K562 (cell line): Measurements from ENCODE around the gene PPEF2. TPM values are rescaled to one million over a fixed set of nuclear protein-coding genes. Genes with fewer than 3 reads are reported as not detected.
"Not testable (repeated sequence)": the region's sequence is repeated elsewhere in the genome, so short reads cannot be mapped to it uniquely, and the experiment has no call there.

Experiments
- ATAC-seq: fragments of 200-7000 bp; cut with Tn5 transposase; 3 replicates; pipeline ENCODE4 v1.9.1; 2020; ENCODE audit warnings: moderate library complexity
- BruUV-seq: library from RNA; stranded (reverse); fragments of 400-500 nt; replicated peaks from 2 replicates; lab custom pipeline; 2021; lab: Mats Ljungman, UMichigan
- CTCF ChIA-PET: fragments of 300-600 bp; formaldehyde crosslinking; extraction: SDS; loops from one replicate; lab custom pipeline; 2021; ENCODE audit warnings: low intra/inter-chr PET ratio; lab: Yijun Ruan, JAX
- POLR2A ChIA-PET: fragments of 300-600, 350-650 bp; sonication (Branson Sonifier 250); formaldehyde crosslinking; extraction: SDS; loops from one replicate; lab custom pipeline; 2021; ENCODE audit warnings: antibody characterized with exemption, inconsistent platforms; lab: Yijun Ruan, JAX
- DNase-seq, 4 experiments: peaks; one replicate each; pipeline versions ENCODE4 v3.0.0 to v3.0.0-alpha.2; 2011 to 2018; ENCODE audit warnings: low spot score in 3 of 4, mixed read lengths in 3 of 4; ENCODE audit errors: extremely low read depth in 1 of 4
- FAIRE-seq: peaks from 2 replicates; lab custom pipeline; 2011; peaks lifted over from hg19 to GRCh38; lab: Jason Lieb, UNC
- H2AFZ ChIP-seq: 2 replicates; pipeline ENCODE4 v1.6.0; 2011; ENCODE audit warnings: low read depth, low read length, control low read depth, inconsistent platforms
- H3K27ac ChIP-seq: fragments of 200-600 bp; 3 replicates; pipeline ENCODE4 v1.8.0; 2011; ENCODE audit warnings: low read depth, mild to moderate bottlenecking, control low read depth, inconsistent platforms, low read length, moderate library complexity, mixed read lengths; ENCODE audit errors: extremely low read depth
- H3K27me3 ChIP-seq, 2 experiments: fragments of 300-600 bp in 1 of 2; 2 replicates in 1 of 2; 3 replicates in 1 of 2; pipeline versions ENCODE4 v1.6.0 to v1.8.0; 2011; ENCODE audit warnings: inconsistent platforms in 2 of 2, low read length in 2 of 2, mild to moderate bottlenecking in 1 of 2, mixed read lengths in 1 of 2, moderate library complexity in 1 of 2; ENCODE audit not compliant: control insufficient read depth in 2 of 2, insufficient read depth in 2 of 2
- H3K36me3 ChIP-seq: fragments of 300-600 bp; 3 replicates; pipeline ENCODE4 v1.8.0; 2011; ENCODE audit warnings: mild to moderate bottlenecking, low read length, inconsistent platforms; ENCODE audit not compliant: control insufficient read depth, insufficient read depth
- H3K4me1 ChIP-seq, 2 experiments: fragments of 200-600 bp in 1 of 2; replicated peaks in 1 of 2; 2 replicates in 1 of 2; 3 replicates in 1 of 2; pipeline versions ENCODE4 v1.5.1 to v1.8.0; 2011; ENCODE audit warnings: inconsistent platforms in 2 of 2, low read length in 2 of 2, mild to moderate bottlenecking in 1 of 2, mixed read lengths in 1 of 2, moderate library complexity in 1 of 2; ENCODE audit not compliant: control insufficient read depth in 2 of 2, insufficient read depth in 2 of 2
- H3K4me2 ChIP-seq: 2 replicates; pipeline ENCODE4 v1.6.1; 2011; ENCODE audit warnings: low read length, control low read depth, inconsistent platforms, mixed read lengths; ENCODE audit not compliant: insufficient read depth
- H3K4me3 ChIP-seq: fragments of 200-600 bp; sonication (generic), shearing (Covaris generic); 2 replicates; pipeline ENCODE4 v1.5.1; 2016; ENCODE audit warnings: control low read depth, inconsistent platforms
- H3K79me2 ChIP-seq: fragments of 200-600 bp; 3 replicates; pipeline ENCODE4 v1.8.0; 2011; ENCODE audit warnings: low read length, inconsistent platforms; ENCODE audit not compliant: control insufficient read depth, insufficient read depth
- H3K9ac ChIP-seq, 2 experiments: 2 replicates each; pipeline versions ENCODE4 v1.6.0 to v1.6.1; 2011; ENCODE audit warnings: low read depth in 2 of 2, low read length in 2 of 2, control low read depth in 1 of 2, inconsistent platforms in 1 of 2, mild to moderate bottlenecking in 1 of 2, mixed read lengths in 1 of 2; ENCODE audit not compliant: insufficient read depth in 1 of 2
- H3K9me1 ChIP-seq: one replicate; pipeline ENCODE4 v1.6.0; 2011; ENCODE audit warnings: inconsistent platforms, mild to moderate bottlenecking, low read length, moderate library complexity; ENCODE audit not compliant: control insufficient read depth, insufficient read depth
- H3K9me3 ChIP-seq: replicated peaks from 2 replicates; pipeline ENCODE4 v1.5.1; 2011; ENCODE audit warnings: low read depth, low read length, inconsistent platforms; ENCODE audit not compliant: control insufficient read depth, insufficient read depth
- H4K20me1 ChIP-seq: replicated peaks from 2 replicates; pipeline ENCODE4 v1.6.1; 2011; ENCODE audit warnings: low read length, inconsistent platforms, mixed read lengths; ENCODE audit not compliant: control insufficient read depth, insufficient read depth
- CEBPB ChIP-seq: fragments of 450-650 bp; IDR thresholded peaks from 2 replicates; pipeline ENCODE4 v1.6.1; 2016; ENCODE audit warnings: missing genetic modification characterization, missing compliant biosample characterization
- MAFF ChIP-seq: IDR thresholded peaks from 2 replicates; pipeline ENCODE4 v1.6.1; 2012; ENCODE audit warnings: low read length, improper control_type of control experiment
- RB1 ChIP-seq: fragments of 450-650 bp; IDR thresholded peaks from 2 replicates; pipeline ENCODE4 v1.6.1; 2017; ENCODE audit warnings: low read depth, mild to moderate bottlenecking
- RCOR1 ChIP-seq, 2 experiments: IDR thresholded peaks; 2 replicates each; pipeline ENCODE4 v1.6.1; 2012; ENCODE audit warnings: low read depth in 2 of 2, low read length in 2 of 2, borderline replicate concordance in 1 of 2, improper control_type of control experiment in 1 of 2
- SMC3 ChIP-seq: conservative IDR thresholded peaks from 2 replicates; pipeline ENCODE4 v1.6.1; 2011; ENCODE audit warnings: low read depth, low read length, improper control_type of control experiment; ENCODE audit not compliant: insufficient read depth
- WGBS: fragments of 100-300 bp; shearing (Covaris generic); methylation state at CpG from one replicate; pipeline ENCODE4 v1.1.6; 2016; ENCODE audit warnings: low coverage, mixed read lengths; ENCODE audit not compliant: insufficient coverage; ENCODE audit errors: missing lambda C conversion rate; 5-methylcytosine and 5-hydroxymethylcytosine counted together
- in situ Hi-C: fragments of 300-500 bp; cut with MboI; formaldehyde crosslinking; loops from 4 replicates; pipeline ENCODE4 v1.15.0; 2018; ENCODE audit warnings: inconsistent platforms, mixed read lengths
- intact Hi-C: fragments of 100-400 bp; cut with micrococcal nuclease; formaldehyde crosslinking; loops from 2 replicates; pipeline ENCODE4 v1.14.2; 2022
- polyA plus RNA-seq, 8 experiments: library from polyadenylated mRNA; depleted of rRNA in 4 of 8; stranded (reverse) in 5 of 8; unstranded in 3 of 8; fragments of >200 nt; fragmentation: Nextera tagmentation in 2 of 8; fragmentation: Illumina TruSeq in 1 of 8; extraction: Ambion mirVana in 2 of 8; extraction: Trizol in 1 of 8; gene quantifications; 2 replicates each; pipeline versions ENCODE4 v1.2.1 to v1.2.3, GENCODE V29; 2011 to 2014; ENCODE audit warnings: inconsistent platforms in 1 of 8, missing spikeins in 1 of 8
- total RNA-seq, 7 experiments: library from RNA; depleted of rRNA in 6 of 7; stranded (reverse); fragments of >200 nt in 6 of 7; fragmentation: Illumina TruSeq in 2 of 7; extraction: Trizol in 2 of 7; gene quantifications; 2 replicates each; pipeline versions ENCODE4 v1.2.1 to v1.2.3, GENCODE V29; 2011 to 2021; ENCODE audit warnings: low replicate concordance in 1 of 7
- TF ChIP-seq, protein P1 (sequence below): fragments of 450-650 bp; formaldehyde crosslinking; IDR thresholded peaks from 2 replicates; pipeline ENCODE4 v1.4.0; 2020; ENCODE audit warnings: mild to moderate bottlenecking, moderate library complexity
- TF ChIP-seq, protein P2 (sequence below), 3 experiments: IDR thresholded peaks in 2 of 3; conservative IDR thresholded peaks in 1 of 3; 2 replicates each; pipeline ENCODE4 v1.5.1; 2011 to 2012; ENCODE audit warnings: low read length in 3 of 3, mild to moderate bottlenecking in 3 of 3, control low read depth in 2 of 3, improper control_type of control experiment in 1 of 3, inconsistent platforms in 1 of 3, low read depth in 1 of 3, mixed read lengths in 1 of 3, moderate library complexity in 1 of 3; ENCODE audit not compliant: insufficient read depth in 2 of 3
- TF ChIP-seq, protein P3 (sequence below), 2 experiments: fragments of 450-650 bp; formaldehyde crosslinking in 1 of 2; IDR thresholded peaks; 2 replicates each; pipeline versions ENCODE4 v1.4.0 to v1.6.1; 2014 to 2020; ENCODE audit warnings: mild to moderate bottlenecking in 2 of 2, borderline replicate concordance in 1 of 2, low read depth in 1 of 2

Gene PPEF2
- total and polyA plus RNA-seq, 9 of the 15 experiments (the other 6 are each of a cell fraction or from before 2014, with no cell fraction given), result not detected

DNA sequence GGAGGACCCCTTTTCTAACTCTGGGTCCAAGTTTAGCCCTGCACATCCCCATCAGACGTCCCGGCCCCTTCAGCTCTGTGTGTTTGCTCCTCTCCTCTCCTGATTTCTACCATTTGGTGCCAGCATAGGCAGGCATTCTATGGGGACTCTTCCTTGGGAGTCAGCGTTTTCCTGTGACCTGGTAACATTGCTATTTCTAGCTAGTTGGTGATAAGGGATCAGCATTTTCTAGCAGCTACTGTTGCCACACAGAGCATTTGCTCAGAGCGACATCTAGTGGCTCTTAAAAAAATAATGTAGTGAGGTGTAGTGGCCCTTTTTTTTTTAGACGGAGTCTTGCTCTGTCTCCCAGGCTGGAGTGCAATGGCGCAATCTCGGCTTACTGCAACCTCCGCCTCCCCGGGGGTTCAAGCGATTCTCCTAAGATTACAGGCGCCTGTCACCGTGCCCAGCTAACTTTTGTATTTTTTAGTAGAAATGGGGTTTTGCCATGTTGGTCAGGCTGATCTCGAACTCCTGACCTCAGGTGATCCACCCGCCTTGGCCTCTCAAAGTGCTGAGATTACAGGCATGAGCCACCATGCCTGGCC is 54.0 kb downstream of the PPEF2 start:
- H3K4me1 ChIP-seq, H3K4me3 ChIP-seq, H3K27ac ChIP-seq, BruUV-seq, CTCF ChIA-PET, H3K36me3 ChIP-seq, H3K9ac ChIP-seq, H3K9me1 ChIP-seq, H4K20me1 ChIP-seq, H3K79me2 ChIP-seq, H3K9me3 ChIP-seq: not testable (repeated sequence)
- POLR2A ChIA-PET, result interaction anchor here (1.4 kb wide), 1 partner anchor 9 kb away, joined by 4 read pairs; no protein-coding TSS in a partner anchor
- in situ Hi-C loops (loop anchor here (5.0 kb wide), 1 partner anchor 271 kb away; no protein-coding TSS in a partner anchor), intact Hi-C loops (loop anchor here (1.0 to 5.0 kb wide), 2 partner anchors 126 to 194 kb away; partner anchors contain the start of gene USO1)
- Histone ChIP-seq H3K4me2 (peak overlapping the region; percentile 43; the same call in 1 of the 2 replicates), H3K27me3 (peaks cover 0 to 12% of the 10 kb centered on the region in 2 experiments; a peak in 4 of 5 replicates), H2AFZ (peak overlapping the region; percentile 87)
- 17% methylated on average over 14 of the region's 14 CpGs for WGBS
- peak; percentile 96 for ATAC-seq
- FAIRE-seq, result peak; percentile 95
- DNase-seq, result peak; percentile 50 to 89 (median 67)
- 0 out of 2 replicates have a peak, but pooled peaks have one; percentile 42 for TF ChIP-seq RB1
- TF ChIP-seq, protein P1, sequence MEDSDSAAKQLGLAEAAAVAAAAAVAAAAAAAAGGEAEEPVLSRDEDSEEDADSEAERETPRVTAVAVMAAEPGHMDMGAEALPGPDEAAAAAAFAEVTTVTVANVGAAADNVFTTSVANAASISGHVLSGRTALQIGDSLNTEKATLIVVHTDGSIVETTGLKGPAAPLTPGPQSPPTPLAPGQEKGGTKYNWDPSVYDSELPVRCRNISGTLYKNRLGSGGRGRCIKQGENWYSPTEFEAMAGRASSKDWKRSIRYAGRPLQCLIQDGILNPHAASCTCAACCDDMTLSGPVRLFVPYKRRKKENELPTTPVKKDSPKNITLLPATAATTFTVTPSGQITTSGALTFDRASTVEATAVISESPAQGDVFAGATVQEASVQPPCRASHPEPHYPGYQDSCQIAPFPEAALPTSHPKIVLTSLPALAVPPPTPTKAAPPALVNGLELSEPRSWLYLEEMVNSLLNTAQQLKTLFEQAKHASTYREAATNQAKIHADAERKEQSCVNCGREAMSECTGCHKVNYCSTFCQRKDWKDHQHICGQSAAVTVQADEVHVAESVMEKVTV (CRISPR knock-in tag), result peak; percentile 32; the same call in 1 of the 2 replicates
- TF ChIP-seq, protein P2, sequence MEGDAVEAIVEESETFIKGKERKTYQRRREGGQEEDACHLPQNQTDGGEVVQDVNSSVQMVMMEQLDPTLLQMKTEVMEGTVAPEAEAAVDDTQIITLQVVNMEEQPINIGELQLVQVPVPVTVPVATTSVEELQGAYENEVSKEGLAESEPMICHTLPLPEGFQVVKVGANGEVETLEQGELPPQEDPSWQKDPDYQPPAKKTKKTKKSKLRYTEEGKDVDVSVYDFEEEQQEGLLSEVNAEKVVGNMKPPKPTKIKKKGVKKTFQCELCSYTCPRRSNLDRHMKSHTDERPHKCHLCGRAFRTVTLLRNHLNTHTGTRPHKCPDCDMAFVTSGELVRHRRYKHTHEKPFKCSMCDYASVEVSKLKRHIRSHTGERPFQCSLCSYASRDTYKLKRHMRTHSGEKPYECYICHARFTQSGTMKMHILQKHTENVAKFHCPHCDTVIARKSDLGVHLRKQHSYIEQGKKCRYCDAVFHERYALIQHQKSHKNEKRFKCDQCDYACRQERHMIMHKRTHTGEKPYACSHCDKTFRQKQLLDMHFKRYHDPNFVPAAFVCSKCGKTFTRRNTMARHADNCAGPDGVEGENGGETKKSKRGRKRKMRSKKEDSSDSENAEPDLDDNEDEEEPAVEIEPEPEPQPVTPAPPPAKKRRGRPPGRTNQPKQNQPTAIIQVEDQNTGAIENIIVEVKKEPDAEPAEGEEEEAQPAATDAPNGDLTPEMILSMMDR (IDR thresholded peaks at IDR 0.05 in 2 of 3, conservative IDR thresholded peaks at IDR 0.05 in 1 of 3; ENCODE audit: insufficient read depth in 2 of 3, low read depth in 1 of 3, low read length in 3 of 3), result peak; percentile 66 to 84 (median 69)
- peak; percentile 93 for TF ChIP-seq CEBPB (tag)
- peak; percentile 66 for TF ChIP-seq SMC3
- TF ChIP-seq RCOR1 (IDR thresholded peaks at IDR 0.05; ENCODE audit: borderline replicate concordance in 1 of 2, low read depth in 2 of 2, low read length in 2 of 2), result peak in 1 of 2 experiments; percentile 48; a peak in 2 of 4 replicates
- peak; percentile 28; the same call in 1 of the 2 replicates for TF ChIP-seq MAFF
- TF ChIP-seq, protein P3, sequence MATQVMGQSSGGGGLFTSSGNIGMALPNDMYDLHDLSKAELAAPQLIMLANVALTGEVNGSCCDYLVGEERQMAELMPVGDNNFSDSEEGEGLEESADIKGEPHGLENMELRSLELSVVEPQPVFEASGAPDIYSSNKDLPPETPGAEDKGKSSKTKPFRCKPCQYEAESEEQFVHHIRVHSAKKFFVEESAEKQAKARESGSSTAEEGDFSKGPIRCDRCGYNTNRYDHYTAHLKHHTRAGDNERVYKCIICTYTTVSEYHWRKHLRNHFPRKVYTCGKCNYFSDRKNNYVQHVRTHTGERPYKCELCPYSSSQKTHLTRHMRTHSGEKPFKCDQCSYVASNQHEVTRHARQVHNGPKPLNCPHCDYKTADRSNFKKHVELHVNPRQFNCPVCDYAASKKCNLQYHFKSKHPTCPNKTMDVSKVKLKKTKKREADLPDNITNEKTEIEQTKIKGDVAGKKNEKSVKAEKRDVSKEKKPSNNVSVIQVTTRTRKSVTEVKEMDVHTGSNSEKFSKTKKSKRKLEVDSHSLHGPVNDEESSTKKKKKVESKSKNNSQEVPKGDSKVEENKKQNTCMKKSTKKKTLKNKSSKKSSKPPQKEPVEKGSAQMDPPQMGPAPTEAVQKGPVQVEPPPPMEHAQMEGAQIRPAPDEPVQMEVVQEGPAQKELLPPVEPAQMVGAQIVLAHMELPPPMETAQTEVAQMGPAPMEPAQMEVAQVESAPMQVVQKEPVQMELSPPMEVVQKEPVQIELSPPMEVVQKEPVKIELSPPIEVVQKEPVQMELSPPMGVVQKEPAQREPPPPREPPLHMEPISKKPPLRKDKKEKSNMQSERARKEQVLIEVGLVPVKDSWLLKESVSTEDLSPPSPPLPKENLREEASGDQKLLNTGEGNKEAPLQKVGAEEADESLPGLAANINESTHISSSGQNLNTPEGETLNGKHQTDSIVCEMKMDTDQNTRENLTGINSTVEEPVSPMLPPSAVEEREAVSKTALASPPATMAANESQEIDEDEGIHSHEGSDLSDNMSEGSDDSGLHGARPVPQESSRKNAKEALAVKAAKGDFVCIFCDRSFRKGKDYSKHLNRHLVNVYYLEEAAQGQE (IDR thresholded peaks at IDR 0.05; ENCODE audit: borderline replicate concordance), result peak; percentile 75
- TF ChIP-seq, protein P3 (CRISPR knock-in tag; IDR thresholded peaks at IDR 0.05; ENCODE audit: low read depth), result not testable (repeated sequence)
